Endothelial cell of umbilical vein (primary cell): ENCODE results near the gene GABPB2. TPM values are rescaled to one million over a fixed set of nuclear protein-coding genes. Genes with fewer than 3 reads are reported as not detected.

Experiments used
- BruUV-seq: library from RNA; stranded (reverse); fragments of 400-500 nt; replicated peaks from 2 replicates; lab custom pipeline; 2021; lab: Mats Ljungman, UMichigan
- CTCF ChIA-PET: fragments of 300-600, 350-600 bp; sonication (Branson Sonifier 250); formaldehyde crosslinking; loops from one replicate; lab custom pipeline; 2021; ENCODE audit warnings: antibody characterized with exemption, inconsistent platforms; lab: Charles Lee
- POLR2A ChIA-PET: fragments of 300-600, 350-600 bp; sonication (Branson Sonifier 250); formaldehyde crosslinking; loops from one replicate; lab custom pipeline; 2021; ENCODE audit warnings: antibody characterized with exemption, inconsistent platforms; lab: Charles Lee
- DNase-seq: peaks from one replicate; pipeline ENCODE4 v3.0.0-alpha.2; 2011; ENCODE audit warnings: low read depth, low spot score
- FAIRE-seq: peaks from 2 replicates; lab custom pipeline; 2011; peaks lifted over from hg19 to GRCh38; lab: Jason Lieb, UNC
- H2AFZ ChIP-seq: 2 replicates; pipeline ENCODE4 v1.6.0; 2012; ENCODE audit warnings: low read depth, low read length, control low read depth, inconsistent platforms
- H3K27ac ChIP-seq: 2 replicates; pipeline ENCODE4 v1.5.1; 2011; ENCODE audit warnings: low read depth, mild to moderate bottlenecking, control low read depth, low read length, moderate library complexity; ENCODE audit not compliant: insufficient read depth
- H3K27me3 ChIP-seq, 2 experiments: 2 replicates each; pipeline versions ENCODE4 v1.6.0 to v1.6.1; 2011; ENCODE audit warnings: low read length in 2 of 2, mixed read lengths in 1 of 2; ENCODE audit not compliant: control insufficient read depth in 2 of 2, insufficient read depth in 2 of 2
- H3K36me3 ChIP-seq, 2 experiments: 2 replicates in 1 of 2; 3 replicates in 1 of 2; pipeline ENCODE4 v1.5.1; 2011; ENCODE audit warnings: low read length in 2 of 2, mild to moderate bottlenecking in 1 of 2, moderate library complexity in 1 of 2; ENCODE audit not compliant: control insufficient read depth in 2 of 2, insufficient read depth in 2 of 2; ENCODE audit errors: extremely low read depth in 1 of 2
- H3K4me1 ChIP-seq: 3 replicates; pipeline ENCODE4 v1.5.1; 2011; ENCODE audit warnings: mild to moderate bottlenecking, low read length; ENCODE audit not compliant: control insufficient read depth, insufficient read depth; ENCODE audit errors: extremely low read depth
- H3K4me2 ChIP-seq: 2 replicates; pipeline ENCODE4 v1.6.1; 2011; ENCODE audit warnings: low read length, control low read depth, mixed read lengths; ENCODE audit not compliant: insufficient read depth
- H3K4me3 ChIP-seq, 3 experiments: fragments of 200-600 bp in 1 of 3; sonication (generic), shearing (Covaris generic) in 1 of 3; replicated peaks in 1 of 3; 2 replicates each; pipeline ENCODE4 v1.5.1; 2011 to 2016; ENCODE audit warnings: control low read depth in 3 of 3, low read length in 3 of 3, mild to moderate bottlenecking in 2 of 3, inconsistent platforms in 1 of 3, low read depth in 1 of 3, moderate library complexity in 1 of 3; ENCODE audit not compliant: insufficient read depth in 1 of 3
- H3K79me2 ChIP-seq: 2 replicates; pipeline ENCODE4 v1.6.0; 2012; ENCODE audit warnings: low read length, inconsistent platforms; ENCODE audit not compliant: control insufficient read depth, insufficient read depth
- H3K9ac ChIP-seq: replicated peaks from 2 replicates; pipeline ENCODE3; 2011; ENCODE audit warnings: low read length, control low read depth; ENCODE audit not compliant: insufficient read depth; ENCODE audit errors: extremely low read depth
- H3K9me1 ChIP-seq: replicated peaks from 3 replicates; pipeline ENCODE4 v1.6.0; 2011; ENCODE audit warnings: mild to moderate bottlenecking, low read length; ENCODE audit not compliant: control insufficient read depth, insufficient read depth; ENCODE audit errors: extremely low read depth
- H3K9me3 ChIP-seq: replicated peaks from 2 replicates; pipeline ENCODE4 v1.5.1; 2012; ENCODE audit warnings: low read length, inconsistent platforms; ENCODE audit not compliant: control insufficient read depth, insufficient read depth
- H4K20me1 ChIP-seq: replicated peaks from 2 replicates; pipeline ENCODE3; 2011; ENCODE audit warnings: mild to moderate bottlenecking, low read length; ENCODE audit not compliant: control insufficient read depth, insufficient read depth; ENCODE audit errors: extremely low read depth
- EZH2 ChIP-seq: IDR thresholded peaks from 2 replicates; pipeline ENCODE4 v1.6.1; 2012; ENCODE audit warnings: borderline replicate concordance, low read depth, mild to moderate bottlenecking, moderate library complexity, low read length, inconsistent platforms; ENCODE audit not compliant: severe bottlenecking
- FOS ChIP-seq: IDR thresholded peaks from 2 replicates; pipeline ENCODE4 v1.6.1; 2011; ENCODE audit warnings: mild to moderate bottlenecking, low read length, moderate library complexity, borderline replicate concordance; ENCODE audit not compliant: insufficient read depth
- GATA2 ChIP-seq: IDR thresholded peaks from 2 replicates; pipeline ENCODE4 v1.7.0; 2011; ENCODE audit warnings: low read depth, mild to moderate bottlenecking, moderate library complexity, mixed read lengths, low read length; ENCODE audit not compliant: insufficient read length, insufficient read depth
- JUN ChIP-seq: IDR thresholded peaks from 2 replicates; pipeline ENCODE4 v1.6.1; 2011; ENCODE audit warnings: borderline replicate concordance, low read depth; ENCODE audit not compliant: insufficient read length, insufficient read depth
- MYC ChIP-seq: IDR thresholded peaks from one replicate; pipeline ENCODE4 v1.6.1; 2011; ENCODE audit warnings: mild to moderate bottlenecking, low read depth, low read length
- POLR2A ChIP-seq: IDR thresholded peaks from 2 replicates; pipeline ENCODE4 v1.6.1; 2012; ENCODE audit warnings: low read depth, mild to moderate bottlenecking, control low read depth, low read length
- POLR2AphosphoS5 ChIP-seq: IDR thresholded peaks from 2 replicates; pipeline ENCODE4 v1.6.1; 2012; ENCODE audit warnings: low read depth, mild to moderate bottlenecking, control low read depth, low read length, moderate library complexity; ENCODE audit not compliant: insufficient read depth
- dilution Hi-C: fragments of 300-500 bp; cut with MboI; formaldehyde crosslinking; loops from one replicate; pipeline ENCODE4 v1.15.0; 2019; ENCODE audit warnings: low sequenced_read_pairs; ENCODE audit not compliant: extremely low pct_ligation_motif_present
- intact Hi-C: fragments of 100-400 bp; cut with micrococcal nuclease; formaldehyde crosslinking; loops from one replicate; pipeline ENCODE4 v1.10.0; 2022
- polyA plus RNA-seq, 4 experiments: library from polyadenylated mRNA; depleted of rRNA in 3 of 4; stranded (reverse) in 3 of 4; unstranded in 1 of 4; fragments of >200 nt; gene quantifications; 2 replicates each; pipeline versions ENCODE4 v1.2.1 to v1.2.3, GENCODE V29; 2011 to 2012; ENCODE audit warnings: missing spikeins in 1 of 4
- total RNA-seq: library from RNA; stranded (reverse); gene quantifications from 2 replicates; pipeline ENCODE4 v1.2.3, GENCODE V29; 2021
- TF ChIP-seq, protein P1 (sequence below): IDR thresholded peaks from 2 replicates; pipeline ENCODE4 v1.6.1; 2011; ENCODE audit not compliant: insufficient read depth, insufficient read length

The GABPB2 gene
- total and polyA plus RNA-seq, 2 donors (not counting 3 experiments of a cell fraction or from before 2014, with no cell fraction given), result 2.6 to 4.3 TPM

DNA sequence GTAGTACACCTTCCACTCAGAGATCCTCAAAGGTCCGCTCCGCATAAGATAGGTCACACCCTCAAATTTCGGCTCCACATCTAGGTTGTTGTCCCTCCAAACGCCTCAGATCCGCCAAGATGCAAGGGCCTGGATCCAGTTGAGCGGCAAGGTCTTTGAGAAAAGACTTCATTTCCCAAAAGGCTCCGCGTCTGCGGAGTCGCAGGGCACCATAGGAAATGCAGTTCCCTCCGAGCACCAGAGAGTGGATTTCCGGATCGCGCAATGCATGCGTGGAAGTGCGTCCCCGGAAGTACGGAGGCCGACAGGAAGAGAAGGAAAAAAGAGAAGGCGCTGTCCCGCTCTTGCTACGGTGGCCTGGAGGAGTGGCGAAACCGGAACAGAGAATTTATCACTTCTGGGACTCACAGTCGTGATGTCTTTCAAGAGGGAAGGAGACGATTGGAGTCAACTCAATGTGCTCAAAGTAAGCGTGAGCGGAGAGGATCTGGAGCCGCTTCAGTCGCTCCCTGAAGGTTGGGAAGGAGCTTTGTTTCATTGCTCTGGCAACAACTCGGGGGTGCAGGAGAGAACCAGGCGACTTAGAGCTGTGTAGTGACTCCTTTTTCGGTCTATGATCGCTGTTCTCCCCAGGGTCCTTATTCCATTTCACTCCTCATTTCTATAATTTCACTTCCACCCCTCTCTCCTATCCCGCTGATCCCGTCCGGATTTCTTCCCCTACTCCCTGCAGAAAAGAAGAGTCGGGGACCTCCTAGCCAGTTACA is 95.4 kb downstream of the GABPB2 start, which contains the start of the genes LYSMD1 and SCNM1:
TSS of gene LYSMD1 (minus strand) at position 165 of the 767 bp plus-strand sequence. CDS start 644 bp downstream, outside the sequence.
TSS of gene SCNM1 (plus strand) at position 407 of the 767 bp plus-strand sequence. CDS start at position 416, 9 bp downstream.
- no peaks in the 10 kb centered on the region for H3K9me1 ChIP-seq
- H4K20me1 ChIP-seq, result no peaks in the 10 kb centered on the region
- FAIRE-seq, result peak; percentile 98
- ChIA-PET CTCF (interaction anchor here (0.9 to 2.9 kb wide), 10 partner anchors 11 to 141 kb away, joined by 3 to 17 read pairs (median 4); partner anchors contain the start of gene VPS72), POLR2A (interaction anchor here (0.7 kb wide), 1 partner anchor 116 kb away, joined by 3 read pairs; no protein-coding TSS in a partner anchor)
- H2AFZ ChIP-seq, result peak within 1 kb of the TSS; percentile 90
- H3K4me3 ChIP-seq, result peak within 1 kb of the TSS; percentile 65 to 89 (median 81)
- H3K4me2 ChIP-seq, result peak within 1 kb of the TSS; percentile 92
- dilution Hi-C loops, result no loop called here
- peaks cover 21% of the 10 kb centered on the region for H3K79me2 ChIP-seq
- no peaks in the 10 kb centered on the region for H3K27me3 ChIP-seq
- H3K4me1 ChIP-seq, result peaks cover 19% of the 10 kb centered on the region
- H3K9ac ChIP-seq, result peak within 1 kb of the TSS; percentile 94
- intact Hi-C loops, result loop anchor here (1.0 kb wide), 5 partner anchors 20 to 158 kb away; partner anchors contain the start of genes PIP5K1A, PRUNE1, SEMA6C and VPS72
- TSS peak; percentile 72 for BruUV-seq
- peak; percentile 98 for DNase-seq
- no peaks in the 10 kb centered on the region for H3K9me3 ChIP-seq
- peak within 1 kb of the TSS; percentile 65 for H3K27ac ChIP-seq
- peaks cover 0 to 14% of the 10 kb centered on the region in 2 experiments for H3K36me3 ChIP-seq
- TF ChIP-seq POLR2A (peak; percentile 69), POLR2AphosphoS5 (no peak)
- TF ChIP-seq, protein P1, sequence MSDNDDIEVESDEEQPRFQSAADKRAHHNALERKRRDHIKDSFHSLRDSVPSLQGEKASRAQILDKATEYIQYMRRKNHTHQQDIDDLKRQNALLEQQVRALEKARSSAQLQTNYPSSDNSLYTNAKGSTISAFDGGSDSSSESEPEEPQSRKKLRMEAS, result peak; percentile 28

DNA sequence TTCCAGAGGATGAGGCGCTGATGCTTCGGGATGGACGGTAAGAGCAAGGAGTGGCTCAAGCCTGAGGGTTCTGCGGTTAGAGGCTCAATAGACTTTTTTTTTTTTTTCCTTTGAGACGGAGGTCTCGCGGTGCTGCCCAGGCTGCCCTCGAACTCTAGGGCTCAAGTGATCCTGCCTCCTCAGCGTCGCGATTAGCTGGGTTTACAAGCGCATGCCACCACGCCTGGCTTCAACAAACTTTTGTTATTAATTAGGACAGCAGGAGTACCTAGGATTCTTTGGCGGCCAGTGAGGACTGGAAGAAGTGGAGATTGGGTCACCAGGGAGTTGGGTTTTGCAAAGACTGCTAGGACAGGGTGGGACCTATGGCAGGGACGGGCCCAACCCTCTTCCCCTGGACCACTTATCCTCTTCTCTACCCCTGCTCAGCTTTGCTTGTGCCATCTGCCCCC is 96.0 kb downstream of the GABPB2 start:
- Histone ChIP-seq H4K20me1 (no peaks in the 10 kb centered on the region), H3K27ac (peak overlapping the region; percentile 65), H3K27me3 (no peaks in the 10 kb centered on the region), H3K9me1 (no peaks in the 10 kb centered on the region), H3K9ac (peak overlapping the region; percentile 94), H3K4me3 (peak overlapping the region; percentile 65 to 89 (median 81)), H3K36me3 (peaks cover 0 to 16% of the 10 kb centered on the region in 2 experiments), H2AFZ (peak overlapping the region; percentile 63), H3K4me2 (peak overlapping the region; percentile 54), H3K4me1 (peaks cover 19% of the 10 kb centered on the region), H3K79me2 (peaks cover 21% of the 10 kb centered on the region), H3K9me3 (no peaks in the 10 kb centered on the region)
- peak; percentile 52 for FAIRE-seq
- BruUV-seq, result no TSS peak
- TF ChIP-seq GATA2 (no peak), JUN (no peak), FOS (no peak), POLR2AphosphoS5 (no peak), MYC (no peak), EZH2 (no peak)
- TF ChIP-seq, protein P1, result no peak
- DNase-seq, result no peak
- intact Hi-C loops (loop anchor here (1.0 kb wide), 3 partner anchors 32 to 158 kb away; partner anchors contain the start of genes PIP5K1A and PRUNE1), dilution Hi-C loops (no loop called here)
- ChIA-PET POLR2A (interaction anchor here (0.7 kb wide), 2 partner anchors 115 to 174 kb away, joined by 3 to 4 read pairs; no protein-coding TSS in a partner anchor), CTCF (interaction anchor here (1.1 to 1.4 kb wide), 3 partner anchors 23 to 142 kb away, joined by 3 to 6 read pairs (median 4); partner anchors contain the start of gene VPS72)
